Measurements from ENCODE around the gene FAM114A1.

The FAM114A1 gene

DNA sequence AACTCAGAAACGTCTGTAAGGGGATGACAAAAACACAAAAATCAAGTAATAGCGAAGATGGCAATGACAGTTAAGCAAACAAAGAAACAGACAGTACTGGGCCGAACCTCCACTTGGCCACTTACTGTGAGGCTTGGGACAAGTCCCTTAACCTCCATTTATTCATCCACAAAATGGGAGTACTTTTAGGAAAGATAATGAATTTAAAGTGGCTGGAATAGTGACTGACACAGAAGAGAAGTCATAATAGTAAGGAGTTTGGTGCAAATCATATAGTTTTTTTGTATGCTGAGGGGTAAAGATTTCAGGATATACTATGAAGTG lies 9.5 kb upstream of the FAM114A1 start:
- H3K4me1 ChIP-seq (ENCODE audit: control insufficient read depth, insufficient read depth, low read length): peaks cover 9% of the 10 kb centered on the region; the same call in 1 of the 2 replicates
- no peaks in the 10 kb centered on the region for H3K36me3 ChIP-seq (ENCODE audit: control insufficient read depth, insufficient read depth, low read length)
- peak overlapping the region; percentile 73 for H3K27ac ChIP-seq (ENCODE audit: low read depth, low read length)
- no peaks in the 10 kb centered on the region for H3K9me3 ChIP-seq (ENCODE audit: control insufficient read depth, insufficient read depth, low read length)
- no peaks in the 10 kb centered on the region for H3K27me3 ChIP-seq (ENCODE audit: control insufficient read depth, insufficient read depth, low read length)
- H3K9ac ChIP-seq (ENCODE audit: low read depth, low read length): no peak overlapping the region
- no peak overlapping the region for H3K4me3 ChIP-seq (ENCODE audit: low read depth, low read length)

DNA sequence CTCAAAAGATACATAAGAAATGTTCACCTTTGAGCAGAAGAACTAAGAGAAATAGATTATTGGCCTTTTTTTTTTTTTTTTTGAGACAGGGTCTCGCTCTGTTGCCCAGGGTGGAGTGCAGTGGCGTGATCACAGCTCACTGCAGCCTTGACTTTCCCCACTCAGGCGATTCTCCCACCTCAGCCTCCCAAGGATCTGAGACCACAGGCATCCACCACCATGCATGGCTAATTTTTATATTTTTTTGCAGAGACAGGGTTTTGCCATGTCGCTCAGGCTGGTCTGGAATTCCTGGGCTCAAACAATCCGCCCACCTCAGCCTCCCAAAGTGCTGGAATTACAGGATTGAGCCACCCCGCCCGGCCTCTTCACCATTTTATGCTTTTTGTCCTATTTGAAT lies 8.1 kb upstream of the FAM114A1 start:
- Histone ChIP-seq H3K9ac (ENCODE audit: low read depth, low read length) (no peak overlapping the region), H3K27me3 (ENCODE audit: control insufficient read depth, insufficient read depth, low read length) (no peaks in the 10 kb centered on the region), H3K4me1 (ENCODE audit: control insufficient read depth, insufficient read depth, low read length) (peaks cover 9% of the 10 kb centered on the region; the same call in 1 of the 2 replicates), H3K27ac (ENCODE audit: low read depth, low read length) (no peak overlapping the region), H3K36me3 (ENCODE audit: control insufficient read depth, insufficient read depth, low read length) (no peaks in the 10 kb centered on the region), H3K4me3 (ENCODE audit: low read depth, low read length) (no peak overlapping the region), H3K9me3 (ENCODE audit: control insufficient read depth, insufficient read depth, low read length) (no peaks in the 10 kb centered on the region)

DNA sequence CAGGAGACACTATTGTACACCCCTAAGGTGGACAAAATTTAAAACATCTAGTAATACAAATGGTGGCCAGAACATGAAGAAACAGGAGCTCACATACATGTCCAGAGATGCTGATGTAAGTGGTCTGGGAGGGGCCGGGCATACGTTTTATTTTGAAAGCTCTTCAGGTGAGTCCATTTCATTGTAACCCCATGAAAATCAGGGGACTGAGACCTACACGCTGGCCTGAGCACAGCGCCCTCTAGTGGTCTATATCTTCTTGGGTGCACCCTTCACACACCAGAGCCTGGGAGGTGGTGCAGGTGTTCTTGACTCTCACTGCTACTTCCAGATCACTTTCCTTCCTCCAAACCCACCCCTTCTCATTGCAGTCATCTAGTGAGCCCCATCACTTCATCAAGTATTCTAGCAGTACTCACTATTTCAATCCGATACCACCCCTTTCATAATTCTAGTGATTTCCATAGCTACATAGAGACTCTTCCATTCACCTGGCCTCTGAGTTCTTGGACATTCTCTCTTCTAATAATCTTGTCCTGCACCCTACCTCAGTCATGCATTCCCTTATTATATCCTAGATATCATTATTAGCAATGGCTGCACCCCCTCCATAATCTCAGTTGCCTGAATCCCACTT lies 6.7 kb upstream of the FAM114A1 start:
- Histone ChIP-seq H3K4me3 (ENCODE audit: low read depth, low read length) (no peak overlapping the region), H3K27me3 (ENCODE audit: control insufficient read depth, insufficient read depth, low read length) (no peaks in the 10 kb centered on the region), H3K9me3 (ENCODE audit: control insufficient read depth, insufficient read depth, low read length) (no peaks in the 10 kb centered on the region), H3K27ac (ENCODE audit: low read depth, low read length) (no peak overlapping the region), H3K9ac (ENCODE audit: low read depth, low read length) (no peak overlapping the region), H3K36me3 (ENCODE audit: control insufficient read depth, insufficient read depth, low read length) (no peaks in the 10 kb centered on the region), H3K4me1 (ENCODE audit: control insufficient read depth, insufficient read depth, low read length) (peaks cover 9% of the 10 kb centered on the region; the same call in 1 of the 2 replicates)

DNA sequence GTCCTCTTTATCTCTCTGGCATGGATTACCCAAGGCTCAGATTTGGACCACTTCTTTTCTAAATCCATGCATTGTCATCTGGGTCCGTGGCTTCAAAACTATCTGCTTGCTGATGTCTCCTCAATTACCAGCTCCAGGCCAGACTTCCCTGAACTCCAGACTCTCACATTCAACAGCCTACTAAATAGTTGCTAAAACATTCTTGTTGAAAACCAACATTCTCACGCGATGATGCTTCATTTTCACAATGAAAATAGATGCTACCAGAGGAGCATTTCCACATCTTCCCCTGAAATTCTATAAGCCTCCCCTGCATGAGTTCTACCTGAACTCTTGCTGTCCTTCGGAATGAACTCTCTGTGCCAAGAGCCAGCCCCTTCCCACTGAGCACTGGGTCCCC lies 5.8 kb upstream of the FAM114A1 start:
- H3K27ac ChIP-seq (ENCODE audit: low read depth, low read length): no peak overlapping the region
- H3K36me3 ChIP-seq (ENCODE audit: control insufficient read depth, insufficient read depth, low read length): no peaks in the 10 kb centered on the region
- no peaks in the 10 kb centered on the region for H3K9me3 ChIP-seq (ENCODE audit: control insufficient read depth, insufficient read depth, low read length)
- H3K27me3 ChIP-seq (ENCODE audit: control insufficient read depth, insufficient read depth, low read length): no peaks in the 10 kb centered on the region
- H3K9ac ChIP-seq (ENCODE audit: low read depth, low read length): no peak overlapping the region
- no peak overlapping the region for H3K4me3 ChIP-seq (ENCODE audit: low read depth, low read length)
- peaks cover 7% of the 10 kb centered on the region; the same call in 1 of the 2 replicates for H3K4me1 ChIP-seq (ENCODE audit: control insufficient read depth, insufficient read depth, low read length)

DNA sequence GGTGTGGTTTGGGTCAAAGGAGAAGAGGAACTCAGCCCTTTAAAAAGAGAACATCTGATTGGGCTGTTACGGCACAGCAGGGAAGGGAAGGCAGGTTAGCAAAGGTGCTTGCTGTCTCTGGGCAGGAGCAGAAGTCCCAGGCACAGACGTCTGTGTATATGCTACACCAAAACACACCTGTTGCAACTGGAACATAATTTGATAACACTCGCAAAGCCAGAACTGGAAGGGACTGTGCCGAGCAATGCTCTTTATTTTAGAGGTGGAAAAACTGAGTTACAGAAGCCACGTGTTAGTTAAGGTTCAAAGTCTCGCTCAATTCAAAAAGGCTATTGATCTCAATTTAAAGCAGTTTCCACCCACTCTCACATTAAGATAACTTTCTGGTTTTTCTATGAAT lies 2.2 kb upstream of the FAM114A1 start:
- Histone ChIP-seq H3K9ac (ENCODE audit: low read depth, low read length) (no peak overlapping the region), H3K36me3 (ENCODE audit: control insufficient read depth, insufficient read depth, low read length) (peaks cover 4% of the 10 kb centered on the region; the same call in 1 of the 2 replicates), H3K27me3 (ENCODE audit: control insufficient read depth, insufficient read depth, low read length) (no peaks in the 10 kb centered on the region), H3K27ac (ENCODE audit: low read depth, low read length) (no peak overlapping the region), H3K4me1 (ENCODE audit: control insufficient read depth, insufficient read depth, low read length) (peaks cover 14% of the 10 kb centered on the region; the same call in 1 of the 2 replicates), H3K4me3 (ENCODE audit: low read depth, low read length) (no peak overlapping the region), H3K9me3 (ENCODE audit: control insufficient read depth, insufficient read depth, low read length) (no peaks in the 10 kb centered on the region)

DNA sequence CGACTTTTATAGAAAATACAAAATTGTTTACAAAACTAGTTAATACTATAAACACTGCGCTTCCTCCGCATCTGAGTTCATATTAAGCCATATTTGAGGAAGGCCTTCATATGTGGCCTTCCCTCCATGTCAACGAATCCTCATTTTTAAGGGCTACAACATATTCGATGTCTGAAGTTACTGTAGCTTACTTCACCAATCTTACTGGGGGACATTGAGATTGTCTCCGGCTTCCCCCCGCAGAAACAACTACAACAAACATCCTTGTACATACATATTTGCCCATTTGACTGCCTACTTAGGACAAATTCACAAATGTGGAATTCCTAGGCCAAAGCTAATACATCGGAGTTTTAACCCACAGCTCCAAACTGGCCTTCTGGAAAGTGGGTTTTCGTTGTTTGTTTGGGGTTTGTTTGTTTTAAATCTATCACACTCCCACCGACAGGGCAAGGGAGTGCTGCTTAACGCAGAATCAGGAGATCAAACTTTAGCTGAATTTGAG lies 581 bp upstream of the FAM114A1 start:
- Histone ChIP-seq H3K4me1 (ENCODE audit: control insufficient read depth, insufficient read depth, low read length) (peaks cover 14% of the 10 kb centered on the region; the same call in 1 of the 2 replicates), H3K27me3 (ENCODE audit: control insufficient read depth, insufficient read depth, low read length) (no peaks in the 10 kb centered on the region), H3K36me3 (ENCODE audit: control insufficient read depth, insufficient read depth, low read length) (peaks cover 4% of the 10 kb centered on the region; the same call in 1 of the 2 replicates), H3K4me3 (ENCODE audit: low read depth, low read length) (peak overlapping the region; percentile 74), H3K9ac (ENCODE audit: low read depth, low read length) (peak overlapping the region; percentile 56; the same call in 1 of the 2 replicates), H3K9me3 (ENCODE audit: control insufficient read depth, insufficient read depth, low read length) (no peaks in the 10 kb centered on the region), H3K27ac (ENCODE audit: low read depth, low read length) (peak overlapping the region; percentile 3)

DNA sequence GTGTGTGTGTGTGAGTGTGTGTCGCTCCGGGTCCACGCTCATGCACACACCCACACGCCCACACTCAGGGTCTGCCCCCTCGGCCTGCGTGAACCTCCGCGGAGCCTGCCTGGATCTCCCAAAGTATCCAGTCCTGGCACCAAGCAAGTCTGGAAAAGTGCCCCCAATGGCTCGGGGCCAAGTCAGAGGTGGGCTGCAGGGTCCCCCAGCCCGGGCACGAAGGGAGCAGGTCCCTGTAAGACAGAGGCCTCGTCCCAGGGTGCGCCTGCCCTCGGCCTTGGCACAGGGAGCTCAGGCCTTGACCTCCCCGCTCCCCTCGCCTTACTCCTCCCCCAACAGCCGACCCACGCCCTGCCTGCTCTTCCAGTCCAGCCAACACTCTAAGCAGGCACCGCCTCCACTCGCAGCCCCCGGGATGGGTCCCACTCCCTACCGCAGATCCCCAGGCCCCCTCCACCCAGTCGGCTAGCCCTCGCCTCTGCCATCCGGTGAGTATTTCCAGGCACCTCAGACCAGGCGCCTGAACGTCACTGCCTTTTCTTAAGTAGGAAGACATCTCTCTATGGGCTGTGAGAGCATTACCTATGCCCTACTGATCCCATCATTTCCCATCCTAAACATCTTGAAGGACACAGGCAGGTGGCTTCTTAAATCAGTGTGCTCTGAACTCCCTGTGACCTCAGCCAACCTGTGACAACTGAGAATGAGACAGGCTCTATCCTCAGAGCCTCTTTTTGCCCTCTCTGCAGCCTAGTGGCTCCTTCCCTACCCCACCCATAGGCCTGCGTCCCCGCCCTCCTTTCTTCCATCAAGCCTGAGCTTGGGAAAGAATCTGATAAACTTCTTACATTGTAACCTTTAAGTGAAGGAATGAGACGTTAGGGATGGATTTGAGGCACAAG lies 704 bp downstream of the FAM114A1 start:
- Histone ChIP-seq H3K27ac (ENCODE audit: low read depth, low read length) (peak overlapping the region; percentile 36), H3K36me3 (ENCODE audit: control insufficient read depth, insufficient read depth, low read length) (peaks cover 4% of the 10 kb centered on the region; the same call in 1 of the 2 replicates), H3K27me3 (ENCODE audit: control insufficient read depth, insufficient read depth, low read length) (no peaks in the 10 kb centered on the region), H3K9me3 (ENCODE audit: control insufficient read depth, insufficient read depth, low read length) (no peaks in the 10 kb centered on the region), H3K4me1 (ENCODE audit: control insufficient read depth, insufficient read depth, low read length) (peaks cover 14% of the 10 kb centered on the region; the same call in 1 of the 2 replicates), H3K4me3 (ENCODE audit: low read depth, low read length) (peak overlapping the region; percentile 74), H3K9ac (ENCODE audit: low read depth, low read length) (peak overlapping the region; percentile 57)

DNA sequence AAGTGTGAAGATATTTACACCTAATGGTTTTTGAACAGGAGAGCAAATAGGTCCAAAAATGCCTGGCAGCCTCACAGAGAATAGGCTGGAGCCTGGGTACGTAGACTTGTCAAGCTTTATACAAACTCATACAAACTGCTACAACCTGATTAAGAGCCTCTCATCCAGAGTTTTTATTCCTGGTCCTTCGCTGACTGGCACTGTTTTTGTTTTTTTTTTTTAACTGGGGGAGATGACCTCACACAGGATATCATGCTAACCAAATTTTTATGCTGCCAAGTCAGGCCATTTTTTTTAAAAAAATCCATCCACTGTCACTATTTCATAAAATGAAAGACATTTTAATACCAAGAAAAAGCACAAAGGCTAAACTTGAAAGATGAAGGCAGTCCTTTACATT lies 1.9 kb downstream of the FAM114A1 start:
- H3K27me3 ChIP-seq (ENCODE audit: control insufficient read depth, insufficient read depth, low read length): no peaks in the 10 kb centered on the region
- H3K9ac ChIP-seq (ENCODE audit: low read depth, low read length): no peak overlapping the region
- H3K4me3 ChIP-seq (ENCODE audit: low read depth, low read length): no peak overlapping the region
- peaks cover 4% of the 10 kb centered on the region; the same call in 1 of the 2 replicates for H3K36me3 ChIP-seq (ENCODE audit: control insufficient read depth, insufficient read depth, low read length)
- H3K4me1 ChIP-seq (ENCODE audit: control insufficient read depth, insufficient read depth, low read length): peaks cover 14% of the 10 kb centered on the region; the same call in 1 of the 2 replicates
- H3K27ac ChIP-seq (ENCODE audit: low read depth, low read length): no peak overlapping the region
- H3K9me3 ChIP-seq (ENCODE audit: control insufficient read depth, insufficient read depth, low read length): no peaks in the 10 kb centered on the region

DNA sequence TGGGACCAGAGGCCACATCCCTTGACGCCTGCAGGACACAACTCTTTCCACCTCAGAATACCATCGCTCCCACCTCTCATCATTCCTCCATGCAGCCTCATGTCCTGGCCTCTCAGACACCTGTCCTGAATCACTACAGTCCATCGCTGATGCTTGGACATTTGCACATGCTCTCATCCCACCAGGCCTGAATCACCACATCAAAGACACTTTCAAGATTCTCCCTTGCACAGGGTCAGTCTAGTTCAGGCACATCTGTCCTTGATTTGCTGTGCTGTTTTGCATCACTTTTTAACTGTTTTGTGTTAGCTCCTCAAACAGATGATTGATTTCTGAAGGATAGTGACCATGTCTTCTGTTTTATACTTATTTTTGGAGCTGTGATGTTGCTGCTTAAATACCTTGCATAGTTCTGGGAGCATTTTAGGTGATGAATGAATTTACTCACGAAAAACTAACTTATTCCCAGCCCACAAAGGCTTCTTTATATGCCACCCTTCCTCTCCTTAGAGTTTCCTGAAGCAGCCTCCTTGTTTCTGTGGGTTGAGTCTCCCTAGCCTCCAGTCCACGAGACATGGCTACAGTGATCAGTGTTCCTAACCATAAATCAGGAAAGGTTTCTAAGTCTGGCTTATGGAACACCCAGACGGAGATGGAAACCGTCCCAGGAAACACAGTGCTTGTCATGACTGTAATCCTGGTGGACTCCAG lies 2.6 kb downstream of the FAM114A1 start:
- Histone ChIP-seq H3K27me3 (ENCODE audit: control insufficient read depth, insufficient read depth, low read length) (no peaks in the 10 kb centered on the region), H3K4me1 (ENCODE audit: control insufficient read depth, insufficient read depth, low read length) (peaks cover 14% of the 10 kb centered on the region; the same call in 1 of the 2 replicates), H3K36me3 (ENCODE audit: control insufficient read depth, insufficient read depth, low read length) (peaks cover 4% of the 10 kb centered on the region; the same call in 1 of the 2 replicates), H3K9me3 (ENCODE audit: control insufficient read depth, insufficient read depth, low read length) (no peaks in the 10 kb centered on the region), H3K27ac (ENCODE audit: low read depth, low read length) (no peak overlapping the region), H3K4me3 (ENCODE audit: low read depth, low read length) (no peak overlapping the region), H3K9ac (ENCODE audit: low read depth, low read length) (no peak overlapping the region)

DNA sequence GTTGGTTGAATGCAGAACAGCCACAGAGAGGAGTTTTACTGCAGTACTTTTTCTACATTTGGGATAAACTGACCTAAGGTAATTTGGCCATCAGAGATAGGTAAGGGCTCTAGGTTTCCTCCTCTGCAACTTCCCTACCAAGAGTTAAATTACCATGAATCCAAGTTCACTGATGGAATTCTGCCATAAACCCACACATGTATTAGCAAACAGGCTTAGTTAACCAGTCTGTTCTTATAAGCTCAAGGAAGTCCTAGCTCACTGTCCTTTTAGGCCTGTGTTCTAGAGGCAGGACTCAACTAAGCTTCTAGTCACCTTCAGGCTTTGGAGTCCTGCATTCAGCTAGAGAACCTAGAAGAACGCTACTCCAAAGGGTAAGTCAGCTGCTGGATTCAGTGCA lies 4.0 kb downstream of the FAM114A1 start:
- Histone ChIP-seq H3K27ac (ENCODE audit: low read depth, low read length) (no peak overlapping the region), H3K4me3 (ENCODE audit: low read depth, low read length) (no peak overlapping the region), H3K4me1 (ENCODE audit: control insufficient read depth, insufficient read depth, low read length) (peaks cover 14% of the 10 kb centered on the region; the same call in 1 of the 2 replicates), H3K9ac (ENCODE audit: low read depth, low read length) (no peak overlapping the region), H3K27me3 (ENCODE audit: control insufficient read depth, insufficient read depth, low read length) (no peaks in the 10 kb centered on the region), H3K9me3 (ENCODE audit: control insufficient read depth, insufficient read depth, low read length) (no peaks in the 10 kb centered on the region), H3K36me3 (ENCODE audit: control insufficient read depth, insufficient read depth, low read length) (peaks cover 4% of the 10 kb centered on the region; the same call in 1 of the 2 replicates)
